ENCODE measurements around the gene SORCS3.

DNA sequence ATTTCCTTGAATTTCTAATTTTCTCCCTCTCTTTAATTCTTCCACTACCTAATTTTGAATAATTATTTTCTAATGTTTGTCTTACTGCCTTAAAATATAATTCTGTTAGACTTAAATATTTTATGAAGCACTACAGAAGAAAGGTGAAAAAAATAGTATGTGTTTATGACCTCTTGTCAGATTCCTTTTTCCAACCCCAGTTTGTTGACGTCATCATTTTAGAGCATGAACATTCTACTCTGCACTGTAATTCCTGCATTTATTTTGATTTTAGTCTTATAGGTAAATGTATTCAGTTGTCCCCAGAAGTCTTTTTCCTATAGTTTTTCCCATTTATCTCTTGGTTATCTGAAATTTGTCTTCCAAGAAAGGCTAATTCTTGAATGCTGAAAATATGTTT, 468.1 kb downstream of the SORCS3 start:
- no peak for TF ChIP-seq POLR2A (IDR thresholded peaks at IDR 0.05)
- TF ChIP-seq, protein P1, sequence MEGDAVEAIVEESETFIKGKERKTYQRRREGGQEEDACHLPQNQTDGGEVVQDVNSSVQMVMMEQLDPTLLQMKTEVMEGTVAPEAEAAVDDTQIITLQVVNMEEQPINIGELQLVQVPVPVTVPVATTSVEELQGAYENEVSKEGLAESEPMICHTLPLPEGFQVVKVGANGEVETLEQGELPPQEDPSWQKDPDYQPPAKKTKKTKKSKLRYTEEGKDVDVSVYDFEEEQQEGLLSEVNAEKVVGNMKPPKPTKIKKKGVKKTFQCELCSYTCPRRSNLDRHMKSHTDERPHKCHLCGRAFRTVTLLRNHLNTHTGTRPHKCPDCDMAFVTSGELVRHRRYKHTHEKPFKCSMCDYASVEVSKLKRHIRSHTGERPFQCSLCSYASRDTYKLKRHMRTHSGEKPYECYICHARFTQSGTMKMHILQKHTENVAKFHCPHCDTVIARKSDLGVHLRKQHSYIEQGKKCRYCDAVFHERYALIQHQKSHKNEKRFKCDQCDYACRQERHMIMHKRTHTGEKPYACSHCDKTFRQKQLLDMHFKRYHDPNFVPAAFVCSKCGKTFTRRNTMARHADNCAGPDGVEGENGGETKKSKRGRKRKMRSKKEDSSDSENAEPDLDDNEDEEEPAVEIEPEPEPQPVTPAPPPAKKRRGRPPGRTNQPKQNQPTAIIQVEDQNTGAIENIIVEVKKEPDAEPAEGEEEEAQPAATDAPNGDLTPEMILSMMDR (IDR thresholded peaks at IDR 0.05) = no peak

All from right lobe of liver (tissue), 4 donors.